CD4-positive, alpha-beta T cell treated with Interferon gamma for 1 hour (primary cell): ENCODE measurements around the gene ZNF138.
"Not testable (repeated sequence)": the region's sequence is repeated elsewhere in the genome, so short reads cannot be mapped to it uniquely, and the experiment has no call there.

ENCODE experiments used
- DNase-seq: peaks from one replicate; pipeline ENCODE4 v3.0.0-alpha.2; 2020

The ZNF138 gene

DNA sequence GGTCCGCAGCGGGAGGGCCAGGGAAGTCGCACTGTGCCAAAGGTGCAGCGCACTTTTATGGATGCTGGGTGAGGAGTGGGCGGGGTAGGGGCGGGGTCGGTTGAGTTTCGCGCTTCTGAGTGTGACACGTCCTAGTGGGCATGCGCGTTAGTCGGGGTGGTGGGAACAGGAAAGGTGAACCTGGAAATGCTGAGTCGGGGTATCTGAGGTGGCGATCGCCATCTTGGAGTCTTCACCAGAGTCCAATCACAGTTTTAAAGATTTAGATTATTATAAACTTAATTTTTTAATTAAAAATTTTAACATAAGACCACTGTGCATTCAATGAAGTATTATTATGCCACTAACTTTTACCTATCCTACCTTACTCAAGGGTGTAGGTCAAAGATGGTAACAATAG, 45.7 kb downstream of the ZNF138 start:
- DNase-seq: no peak

DNA sequence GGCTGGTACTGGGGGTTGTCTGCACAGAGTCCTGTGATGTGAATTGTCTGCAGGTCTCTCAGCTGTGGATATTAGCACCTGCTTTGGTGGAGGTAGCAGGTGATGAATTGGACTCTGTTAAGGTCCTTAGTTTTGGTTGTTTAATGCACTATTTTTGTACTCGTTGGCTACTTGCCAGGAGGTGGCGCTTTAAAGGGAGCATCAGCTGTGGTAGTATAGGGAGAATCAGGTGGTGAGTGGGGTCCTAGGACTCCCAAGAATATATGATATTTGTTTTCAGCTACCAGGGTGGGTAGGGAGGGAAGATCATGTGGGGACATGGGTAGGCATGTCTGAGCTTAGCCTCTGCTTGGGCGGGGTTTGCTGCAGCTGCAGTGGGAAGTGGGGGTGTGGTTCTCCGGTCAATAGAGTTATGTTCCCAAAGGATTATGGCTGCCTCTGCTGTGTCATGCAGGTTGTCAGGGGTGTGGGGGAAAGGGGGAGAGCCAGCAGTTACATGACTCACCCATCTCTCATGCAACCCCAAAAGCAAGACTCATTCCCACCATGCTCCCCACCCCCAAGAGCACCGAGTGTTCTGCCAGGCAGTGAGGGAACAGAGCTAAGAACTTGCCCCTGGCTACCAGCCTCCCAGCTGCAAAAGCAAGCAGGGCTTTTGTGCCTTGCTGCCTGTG, 55.2 kb downstream of the ZNF138 start:
- no peak for DNase-seq

DNA sequence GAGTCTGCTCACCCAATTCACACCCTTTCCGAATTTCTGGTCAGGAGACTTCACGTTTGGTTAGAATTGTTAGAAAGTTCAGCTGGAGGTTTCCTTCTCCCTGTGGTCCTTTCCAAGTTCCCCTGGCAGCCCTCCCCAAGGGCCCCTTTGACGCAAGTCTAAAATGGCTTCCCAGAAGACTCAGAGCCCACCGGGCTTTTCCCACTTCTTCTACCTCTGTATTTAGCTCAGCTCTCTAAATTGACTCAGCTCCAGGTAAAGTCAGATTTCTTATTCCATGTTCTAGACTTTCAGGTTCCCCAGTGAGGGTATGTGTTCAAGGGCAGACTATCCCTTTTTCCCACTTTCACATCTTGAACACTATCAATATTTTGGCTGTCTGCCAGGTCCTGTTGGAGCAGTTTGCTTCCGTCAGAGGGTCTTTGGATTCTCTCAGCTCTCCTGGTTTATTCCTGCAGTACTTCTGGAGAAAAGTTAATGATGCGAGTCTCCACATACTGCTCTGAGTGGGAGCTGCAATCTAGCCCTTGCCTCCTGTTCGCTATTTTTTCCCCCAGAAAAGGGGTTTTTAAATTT, 55.8 kb downstream of the ZNF138 start:
- no peak for DNase-seq

GRCh38 chr7:64853679-64854078, 59.5 kb downstream of the ZNF138 start:
- no peak for DNase-seq

GRCh38 chr7:64854969-64855368, 60.7 kb downstream of the ZNF138 start:
- no peak for DNase-seq

GRCh38 chr7:64863021-64863420, 68.8 kb downstream of the ZNF138 start:
- DNase-seq: no peak

DNA sequence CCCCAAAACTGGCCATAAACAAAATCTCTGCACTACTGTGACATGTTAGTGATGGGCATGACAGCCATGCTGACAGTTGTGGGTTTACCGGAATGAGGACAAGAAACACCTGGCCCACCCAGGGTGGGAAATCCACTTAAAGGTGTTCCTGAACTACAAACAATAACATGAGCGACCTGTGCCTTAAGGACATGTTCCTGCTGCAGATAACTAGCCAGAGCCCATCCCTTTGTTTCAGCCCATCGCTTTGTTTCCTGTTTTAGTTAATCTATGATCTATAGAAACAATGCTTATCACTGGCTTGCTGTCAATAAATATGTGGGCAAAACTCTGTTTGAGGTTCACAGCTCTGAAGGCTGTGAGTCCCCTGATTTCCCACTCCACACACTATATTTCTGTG, 69.3 kb downstream of the ZNF138 start:
- not testable (repeated sequence) for DNase-seq

GRCh38 chr7:64863969-64864368, 69.7 kb downstream of the ZNF138 start:
- DNase-seq: no peak

GRCh38 chr7:64867863-64868440, 73.7 kb downstream of the ZNF138 start:
- DNase-seq: no peak

- no peak for DNase-seq
Measured at GRCh38 chr7:64868499-64868898, 74.3 kb downstream of the ZNF138 start.

- no peak for DNase-seq
Measured at GRCh38 chr7:64869121-64869725, 75.0 kb downstream of the ZNF138 start.

- DNase-seq: no peak
Measured at GRCh38 chr7:64869912-64870562, 75.8 kb downstream of the ZNF138 start.

- DNase-seq: no peak
Measured at GRCh38 chr7:64870656-64871055, 76.4 kb downstream of the ZNF138 start.

- DNase-seq: no peak
Measured at GRCh38 chr7:64871761-64872160, 77.5 kb downstream of the ZNF138 start.

DNA sequence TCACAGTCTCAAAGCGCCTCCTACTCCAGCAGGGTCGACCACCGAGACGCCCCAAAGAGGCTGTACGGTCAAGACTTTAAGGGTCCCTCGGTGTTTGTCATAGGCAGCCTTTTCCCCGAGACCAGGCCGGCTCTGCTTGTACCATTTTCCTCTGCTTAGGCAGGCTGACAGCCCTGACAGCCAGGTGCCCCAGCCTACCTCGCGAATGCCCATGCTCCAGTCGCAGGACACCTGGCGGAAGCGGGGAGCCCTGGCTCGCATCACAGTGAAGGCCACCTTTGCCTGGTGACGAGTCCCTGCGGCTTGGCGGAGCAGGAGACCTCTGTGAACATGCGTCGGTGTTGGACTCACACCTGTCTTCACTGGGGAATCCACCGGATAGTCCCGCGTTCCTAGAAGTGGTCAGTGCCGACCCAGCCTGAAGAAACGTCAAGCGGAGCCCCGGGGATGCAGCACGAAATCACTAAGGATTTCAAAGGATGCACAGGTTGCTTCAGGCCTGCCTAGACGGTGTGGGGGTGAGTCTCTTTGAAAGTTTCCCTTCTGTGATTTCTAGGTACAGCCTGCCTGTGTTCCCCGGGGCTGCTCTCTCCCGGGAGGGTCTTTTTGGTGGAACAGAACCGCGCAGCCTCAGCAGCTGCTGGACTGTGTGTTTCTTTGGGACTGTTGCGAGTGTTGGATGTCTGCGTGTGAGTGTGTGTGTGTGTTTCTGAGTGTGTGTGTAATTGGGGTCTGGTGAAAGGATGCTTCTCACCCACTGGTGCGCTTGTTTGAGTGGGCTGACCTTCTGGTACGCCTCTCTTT, 78.3 kb downstream of the ZNF138 start:
- DNase-seq: no peak

DNA sequence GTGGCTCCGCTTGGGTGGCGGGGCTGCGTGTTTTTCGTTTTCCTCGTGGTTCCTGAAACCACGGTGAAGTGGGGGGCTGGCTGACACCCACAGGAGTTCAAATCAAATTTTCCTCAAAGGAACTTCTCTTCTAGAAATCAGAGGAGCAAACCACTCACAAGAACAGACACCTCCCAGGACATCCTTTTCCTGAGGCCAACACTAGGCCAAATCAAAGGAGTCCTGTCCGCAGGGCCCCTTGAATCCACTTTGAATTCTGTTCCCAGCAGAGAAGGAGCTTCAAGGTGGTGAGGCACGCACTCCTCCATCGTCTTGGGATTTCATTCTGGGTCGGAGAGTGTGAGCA, 78.9 kb downstream of the ZNF138 start:
- no peak for DNase-seq

DNA sequence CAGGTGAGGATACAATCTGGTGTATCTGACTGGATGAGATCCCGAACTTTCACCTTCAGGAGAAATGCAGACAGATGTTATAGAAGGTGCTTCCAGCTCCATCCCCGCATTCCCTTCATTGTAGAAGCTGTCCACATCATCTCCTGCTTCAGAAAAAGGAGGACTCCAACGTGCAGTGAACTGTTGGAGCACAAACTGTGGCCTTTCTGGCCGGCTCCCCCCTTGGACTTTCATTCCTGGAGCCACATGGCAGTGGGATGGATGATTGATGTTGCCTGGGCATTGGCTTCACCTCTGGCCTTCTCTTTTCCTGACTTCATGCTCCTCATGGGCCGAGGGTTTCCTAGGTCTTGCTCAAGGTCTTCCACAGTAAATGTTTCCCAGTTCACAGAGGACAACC, 79.3 kb downstream of the ZNF138 start:
- DNase-seq: no peak

DNA sequence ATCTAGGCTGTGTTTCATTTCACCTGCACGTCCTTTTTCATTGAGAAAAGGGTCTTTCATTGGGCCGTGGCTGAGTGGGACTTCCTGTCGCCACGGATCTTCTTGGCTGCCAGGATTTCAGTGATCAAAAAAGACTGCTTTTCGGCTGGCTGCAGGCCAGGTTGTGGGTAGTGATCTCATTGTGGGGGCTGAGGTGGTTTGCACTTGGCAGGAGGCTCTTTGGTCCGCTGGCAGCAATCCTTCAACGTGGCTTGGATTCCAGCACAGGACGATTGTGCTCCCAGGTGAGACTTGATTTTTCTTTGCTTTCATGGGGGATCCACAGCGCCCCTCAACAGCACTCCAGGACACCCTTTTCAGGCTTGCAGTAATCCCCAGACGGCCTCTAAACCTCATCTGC, 79.9 kb downstream of the ZNF138 start:
- no peak for DNase-seq

DNA sequence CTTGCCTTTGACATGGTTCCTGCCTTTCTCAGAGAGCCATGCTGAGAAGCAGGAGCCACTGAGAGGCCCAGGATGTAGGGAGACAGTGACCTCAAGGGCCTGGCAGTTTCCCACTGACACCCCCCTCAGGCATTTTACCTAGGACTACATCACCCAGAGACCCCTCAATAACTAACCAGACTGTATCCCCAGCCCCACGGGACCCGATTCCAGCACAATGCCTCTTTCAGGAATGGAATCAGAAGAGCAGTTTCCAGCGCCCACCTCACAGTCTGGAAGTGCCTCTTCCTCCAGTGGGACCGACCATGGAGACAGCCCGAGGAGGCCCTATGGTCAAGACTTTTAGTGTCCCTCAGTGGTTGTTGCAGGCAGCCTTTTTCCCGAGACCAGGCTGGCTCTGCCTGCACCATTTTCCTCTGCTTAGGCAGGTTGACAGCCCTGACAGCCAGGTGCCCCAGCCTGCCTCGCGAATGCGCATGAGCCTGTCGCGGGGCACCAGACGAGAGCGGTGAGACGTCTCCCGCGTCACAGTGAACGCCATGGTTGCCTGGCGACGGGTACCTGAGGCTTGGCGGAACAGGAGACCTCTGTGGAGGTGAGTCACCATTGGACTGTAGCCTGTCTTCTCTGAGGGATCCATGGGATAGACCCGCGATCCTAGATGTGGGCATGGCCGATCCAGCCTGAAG, 80.5 kb downstream of the ZNF138 start:
- no peak for DNase-seq

- no peak for DNase-seq
Measured at GRCh38 chr7:64875258-64875657, 81.0 kb downstream of the ZNF138 start.

GRCh38 chr7:64875658-64876406, 81.6 kb downstream of the ZNF138 start:
- no peak for DNase-seq
